ENCODE data around the gene CLCNKA.

- TF ChIP-seq MAX (IDR thresholded peaks at IDR 0.05) (no peak), YY1 (IDR thresholded peaks at IDR 0.05; ENCODE audit: low read depth) (no peak), CEBPB (IDR thresholded peaks at IDR 0.05) (no peak), REST (IDR thresholded peaks at IDR 0.05; ENCODE audit: low read depth) (no peak), EP300 (IDR thresholded peaks at IDR 0.05; ENCODE audit: borderline replicate concordance) (no peak)
Observed at GRCh38 chr1:16050328-16050727, 28.5 kb downstream of the CLCNKA start.
